ENCODE results near the gene KCTD7.
"Not testable (repeated sequence)": the region's sequence is repeated elsewhere in the genome, so short reads cannot be mapped to it uniquely, and the experiment has no call there.

The KCTD7 gene

DNA sequence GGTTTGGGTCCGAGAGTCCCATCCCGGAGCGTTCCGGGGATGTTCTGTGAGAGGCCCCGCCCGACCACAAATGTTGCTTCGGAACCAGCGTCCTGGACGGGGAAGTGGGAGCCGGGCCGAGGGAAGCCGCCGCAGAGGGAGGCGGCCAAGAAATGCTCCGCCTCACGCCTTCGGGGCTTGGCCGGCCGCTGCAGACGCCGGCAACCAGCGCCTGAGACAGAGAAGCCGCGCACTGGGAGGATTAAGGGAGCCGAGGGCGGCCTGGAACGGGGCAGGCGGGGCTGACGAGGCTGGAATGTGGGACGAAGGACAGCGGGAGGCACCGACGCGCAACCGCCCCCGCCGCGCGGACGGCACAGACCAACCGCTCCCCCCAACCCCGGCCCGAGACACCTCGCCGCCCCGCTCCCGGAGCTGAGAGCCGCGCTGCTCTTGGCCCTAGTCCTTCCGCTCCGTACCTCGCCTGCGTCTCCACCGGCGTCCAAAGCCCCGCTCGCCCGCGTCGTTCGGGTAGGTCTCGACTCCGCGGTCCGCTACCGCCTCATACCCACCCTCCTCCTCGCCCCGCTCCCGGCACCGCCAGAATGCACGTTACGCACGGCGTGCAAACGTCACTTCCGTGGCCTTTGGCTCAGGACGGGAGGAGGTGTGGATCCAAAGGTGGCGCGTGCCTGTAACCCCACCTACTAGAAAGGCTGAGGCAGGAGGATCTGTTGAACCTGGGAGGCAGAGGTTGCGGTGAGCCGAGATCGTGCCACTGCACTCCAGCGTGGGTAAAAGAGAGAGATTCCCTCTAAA, 36.7 kb upstream of the KCTD7 start:
- Histone ChIP-seq H3K9me3 (ENCODE audit: low read depth, low read length) (no peaks in the 10 kb centered on the region), H3K9ac (ENCODE audit: insufficient read length) (peak overlapping the region; percentile 93), H3K36me3 (ENCODE audit: insufficient read depth, low read length) (peaks cover 4% of the 10 kb centered on the region; the same call in 1 of the 2 replicates), H3K4me3 (peak overlapping the region; percentile 94), H3K27ac (peak overlapping the region; percentile 50; the same call in 1 of the 2 replicates)
- DNase-seq (ENCODE audit: low read depth, low spot score): peak; percentile 26
- TF ChIP-seq POLR2AphosphoS5 (IDR thresholded peaks at IDR 0.05; ENCODE audit: borderline replicate concordance, low read depth, low read length) (peak; percentile 97), FOXP2 (optimal IDR thresholded peaks at IDR 0.05; ENCODE audit: control extremely low read depth, extremely low read length, insufficient read depth) (no peak)

DNA sequence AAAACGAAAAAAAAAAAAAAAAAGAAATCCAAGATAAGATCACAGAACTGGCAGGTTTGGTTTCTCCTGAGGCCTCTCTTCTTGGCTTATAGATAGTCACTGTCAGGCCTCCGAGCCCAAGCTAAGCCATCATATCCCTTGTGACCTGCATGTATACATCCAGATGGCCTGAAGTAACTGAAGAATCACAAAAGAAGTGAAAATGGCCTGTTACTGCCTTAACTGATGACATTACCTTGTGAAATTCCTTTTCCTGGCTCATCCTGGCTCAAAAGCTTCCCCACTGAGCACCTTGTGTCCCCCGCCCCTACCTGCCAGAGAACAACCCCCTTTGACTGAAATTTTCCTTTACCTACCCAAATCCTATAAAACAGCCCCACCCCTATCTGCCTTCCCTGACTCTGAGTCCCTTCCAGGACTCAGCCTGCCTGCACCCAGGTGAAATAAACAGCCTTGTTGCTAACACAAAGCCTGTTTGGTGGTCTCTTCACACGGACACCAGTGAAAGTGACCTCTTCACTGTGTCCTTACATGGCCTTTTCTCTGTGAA, 36.0 kb upstream of the KCTD7 start:
- H3K36me3 ChIP-seq (ENCODE audit: insufficient read depth, low read length); DNase-seq (ENCODE audit: low read depth, low spot score); H3K9me3 ChIP-seq (ENCODE audit: low read depth, low read length): not testable (repeated sequence)
- 0 out of 2 replicates have a peak overlapping the region, but pooled peaks have one; percentile 50 for H3K27ac ChIP-seq
- peak overlapping the region; percentile 94 for H3K4me3 ChIP-seq
- H3K9ac ChIP-seq (ENCODE audit: insufficient read length): peak overlapping the region; percentile 93

GRCh38 chr7:66594082-66594481, 34.6 kb upstream of the KCTD7 start:
- H3K27ac ChIP-seq; H3K9me3 ChIP-seq (ENCODE audit: low read depth, low read length); H3K36me3 ChIP-seq (ENCODE audit: insufficient read depth, low read length); H3K9ac ChIP-seq (ENCODE audit: insufficient read length); DNase-seq (ENCODE audit: low read depth, low spot score); H3K4me3 ChIP-seq: not testable (repeated sequence)

DNA sequence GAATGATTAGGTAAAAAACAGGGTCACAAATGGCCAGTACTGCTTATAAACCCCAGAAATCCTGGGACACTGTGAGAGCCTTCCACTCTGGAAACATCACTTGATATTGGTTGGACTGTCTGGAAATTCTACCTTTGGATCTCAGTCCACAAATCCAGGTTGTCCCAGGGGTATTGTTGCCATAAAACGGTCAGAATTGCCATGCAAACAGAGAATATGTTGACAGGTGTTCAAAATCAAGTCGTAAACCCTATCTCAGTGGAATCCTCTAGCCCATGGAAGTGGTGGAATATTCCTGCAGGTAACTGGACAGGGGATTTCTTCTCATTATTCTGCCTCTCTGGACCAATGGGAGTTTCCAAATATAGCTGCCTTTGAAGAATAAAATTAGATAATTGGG, 31.2 kb upstream of the KCTD7 start:
- H3K27ac ChIP-seq: no peak overlapping the region
- no peak overlapping the region for H3K4me3 ChIP-seq
- no peaks in the 10 kb centered on the region for H3K9me3 ChIP-seq (ENCODE audit: low read depth, low read length)
- no peak overlapping the region for H3K9ac ChIP-seq (ENCODE audit: insufficient read length)
- H3K36me3 ChIP-seq (ENCODE audit: insufficient read depth, low read length): no peaks in the 10 kb centered on the region
- TF ChIP-seq EZH2 (IDR thresholded peaks at IDR 0.05): no peak
- no peak for TF ChIP-seq FOXP2 (optimal IDR thresholded peaks at IDR 0.05; ENCODE audit: control extremely low read depth, extremely low read length, insufficient read depth)
- DNase-seq (ENCODE audit: low read depth, low spot score): no peak

GRCh38 chr7:66602159-66602558, 26.5 kb upstream of the KCTD7 start:
- Histone ChIP-seq H3K36me3 (ENCODE audit: insufficient read depth, low read length) (no peaks in the 10 kb centered on the region), H3K9me3 (ENCODE audit: low read depth, low read length) (no peaks in the 10 kb centered on the region), H3K9ac (ENCODE audit: insufficient read length) (no peak overlapping the region), H3K4me3 (no peak overlapping the region), H3K27ac (no peak overlapping the region)
- no peak for DNase-seq (ENCODE audit: low read depth, low spot score)
- TF ChIP-seq EZH2 (IDR thresholded peaks at IDR 0.05): no peak
- TF ChIP-seq POLR2AphosphoS5 (IDR thresholded peaks at IDR 0.05; ENCODE audit: borderline replicate concordance, low read depth, low read length): no peak
- no peak for TF ChIP-seq FOXP2 (optimal IDR thresholded peaks at IDR 0.05; ENCODE audit: control extremely low read depth, extremely low read length, insufficient read depth)

DNA sequence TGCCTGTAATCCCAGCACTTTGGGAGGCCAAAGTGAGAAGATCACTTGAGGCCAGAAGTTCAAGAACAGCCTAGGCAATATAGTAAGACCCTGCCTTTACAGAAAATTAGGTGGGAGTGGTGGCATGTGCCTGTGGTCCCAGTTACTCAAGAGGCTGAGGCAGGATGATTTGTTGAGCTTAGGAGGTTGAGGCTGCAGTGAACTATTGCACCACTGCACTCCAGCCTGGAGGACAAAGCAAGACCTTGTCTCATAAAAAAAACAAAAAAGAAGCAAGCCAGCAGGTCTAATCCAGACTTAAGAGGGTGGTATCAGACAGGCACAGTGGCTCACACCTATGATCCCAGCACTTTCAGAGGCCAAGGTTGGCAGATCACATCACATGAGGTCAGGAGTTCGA, 24.5 kb upstream of the KCTD7 start:
- Histone ChIP-seq H3K9me3 (ENCODE audit: low read depth, low read length) (no peaks in the 10 kb centered on the region), H3K4me3 (no peak overlapping the region), H3K9ac (ENCODE audit: insufficient read length) (no peak overlapping the region), H3K27ac (no peak overlapping the region), H3K36me3 (ENCODE audit: insufficient read depth, low read length) (no peaks in the 10 kb centered on the region)
- TF ChIP-seq POLR2AphosphoS5 (IDR thresholded peaks at IDR 0.05; ENCODE audit: borderline replicate concordance, low read depth, low read length) (no peak), EZH2 (IDR thresholded peaks at IDR 0.05) (no peak), FOXP2 (optimal IDR thresholded peaks at IDR 0.05; ENCODE audit: control extremely low read depth, extremely low read length, insufficient read depth) (no peak)
- DNase-seq (ENCODE audit: low read depth, low spot score): no peak

GRCh38 chr7:66606540-66607291, 22.0 kb upstream of the KCTD7 start:
- not testable (repeated sequence) for H3K4me3 ChIP-seq; H3K9me3 ChIP-seq (ENCODE audit: low read depth, low read length); H3K27ac ChIP-seq; H3K36me3 ChIP-seq (ENCODE audit: insufficient read depth, low read length); H3K9ac ChIP-seq (ENCODE audit: insufficient read length); DNase-seq (ENCODE audit: low read depth, low spot score)

GRCh38 chr7:66609176-66609575, 19.5 kb upstream of the KCTD7 start:
- Histone ChIP-seq H3K9me3 (ENCODE audit: low read depth, low read length) (no peaks in the 10 kb centered on the region), H3K4me3 (no peak overlapping the region), H3K36me3 (ENCODE audit: insufficient read depth, low read length) (no peaks in the 10 kb centered on the region), H3K27ac (no peak overlapping the region), H3K9ac (ENCODE audit: insufficient read length) (no peak overlapping the region)
- DNase-seq (ENCODE audit: low read depth, low spot score): no peak
- TF ChIP-seq EZH2 (IDR thresholded peaks at IDR 0.05) (no peak), FOXP2 (optimal IDR thresholded peaks at IDR 0.05; ENCODE audit: control extremely low read depth, extremely low read length, insufficient read depth) (no peak), POLR2AphosphoS5 (IDR thresholded peaks at IDR 0.05; ENCODE audit: borderline replicate concordance, low read depth, low read length) (no peak)

- not testable (repeated sequence) for H3K36me3 ChIP-seq (ENCODE audit: insufficient read depth, low read length); DNase-seq (ENCODE audit: low read depth, low spot score); H3K9me3 ChIP-seq (ENCODE audit: low read depth, low read length)
Observed at GRCh38 chr7:66614596-66614995, 14.1 kb upstream of the KCTD7 start.

More at GRCh38 chr7:66614596-66614995, 14.1 kb upstream of the KCTD7 start:
- H3K9ac ChIP-seq (ENCODE audit: insufficient read length); H3K27ac ChIP-seq; H3K4me3 ChIP-seq: not testable (repeated sequence)

Data from SK-N-MC (cell line).